T-helper 2 cell treated with Interferon-gamma antibody and Interleukin-4, amounts not matched to agents 100 ng/mL and 5 ng/mL, for 36 hours (primary cell): Measurements from ENCODE around the gene TMPRSS5. TPM values are rescaled to one million over a fixed set of nuclear protein-coding genes. Genes with fewer than 3 reads are reported as not detected.

Experiments used
- intact Hi-C: fragments of 100-400 bp; cut with micrococcal nuclease; formaldehyde crosslinking; loops from one replicate; pipeline ENCODE4 v1.15.1; 2023
- total RNA-seq: library from RNA; stranded (reverse); gene quantifications from 2 replicates; pipeline ENCODE4 v1.2.3, GENCODE V29; 2022

Gene TMPRSS5
- total RNA-seq, 1 donor from 2014 or later: 0.48 TPM

DNA sequence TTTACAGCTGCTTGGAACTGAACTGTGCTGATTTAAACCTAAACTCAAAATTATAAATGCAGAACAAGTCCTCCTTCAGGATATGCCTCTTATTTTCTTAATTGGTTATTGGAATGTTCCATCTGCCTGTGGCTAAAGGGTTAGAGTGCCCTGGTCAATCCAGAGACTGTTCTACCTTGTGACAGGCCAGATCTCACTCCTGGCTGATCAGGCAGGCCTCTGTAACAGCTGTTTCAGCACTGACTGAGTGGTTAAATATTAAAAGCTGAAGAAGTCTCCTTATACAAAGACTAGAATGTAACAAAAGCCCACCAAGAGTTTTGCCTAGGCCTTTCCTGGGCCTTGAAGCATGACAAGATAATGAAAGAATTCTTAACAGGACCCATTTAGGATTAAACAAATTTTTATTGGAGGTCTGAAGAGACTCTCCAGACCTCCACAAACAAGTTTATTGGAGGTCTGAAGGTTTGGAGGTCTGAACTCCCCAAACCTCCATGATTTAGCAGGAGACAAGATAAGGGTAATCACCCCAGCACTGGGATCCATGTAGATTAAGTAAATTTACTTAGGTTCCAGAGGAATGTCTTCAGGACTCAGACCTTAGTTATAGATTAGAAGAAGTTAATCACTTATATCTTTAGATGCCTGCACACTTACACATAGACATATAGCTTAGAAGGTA is 35.8 kb downstream of the TMPRSS5 start:
- intact Hi-C loops: no loop called here

DNA sequence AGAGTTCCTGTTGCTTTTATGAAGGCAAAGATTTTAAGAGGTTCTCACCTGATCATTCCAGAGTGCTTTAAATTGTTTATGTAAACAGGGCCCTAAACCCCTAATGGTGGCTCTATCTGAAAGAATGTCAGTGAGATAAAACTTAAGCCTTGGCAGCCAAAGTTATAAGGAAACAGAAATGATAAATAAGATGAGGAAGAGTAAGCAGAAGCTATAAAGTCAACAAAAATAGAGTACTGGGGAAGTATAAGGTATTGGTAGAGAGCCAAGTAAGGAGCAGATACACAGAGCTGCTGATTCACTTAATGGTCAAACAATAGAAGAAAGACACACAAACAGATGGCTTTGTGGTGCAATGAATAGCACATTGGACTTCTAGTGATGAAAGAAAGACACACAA is 37.9 kb downstream of the TMPRSS5 start:
- intact Hi-C loops: no loop called here

GRCh38 chr11:113667801-113668200 is 38.3 kb downstream of the TMPRSS5 start:
- intact Hi-C loops: no loop called here

DNA sequence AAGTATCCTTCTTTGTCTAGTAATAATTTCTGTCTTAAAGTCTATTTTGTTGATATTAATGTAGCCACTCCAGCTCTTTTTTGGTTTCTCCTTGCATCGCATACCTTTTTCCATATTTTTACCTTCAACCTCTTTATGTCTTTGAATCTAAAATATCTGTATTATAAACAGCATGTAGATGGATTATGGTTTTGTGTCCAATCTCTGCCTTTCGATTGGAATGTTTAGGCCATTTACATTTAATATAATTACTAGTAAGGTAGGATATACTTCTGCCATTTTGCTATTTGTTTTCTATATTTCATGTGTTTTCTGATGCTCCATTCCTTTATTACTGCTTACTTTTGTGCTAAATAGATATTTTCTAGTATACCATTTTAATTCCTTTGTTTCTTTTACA is 39.5 kb downstream of the TMPRSS5 start:
- intact Hi-C loops: no loop called here

DNA sequence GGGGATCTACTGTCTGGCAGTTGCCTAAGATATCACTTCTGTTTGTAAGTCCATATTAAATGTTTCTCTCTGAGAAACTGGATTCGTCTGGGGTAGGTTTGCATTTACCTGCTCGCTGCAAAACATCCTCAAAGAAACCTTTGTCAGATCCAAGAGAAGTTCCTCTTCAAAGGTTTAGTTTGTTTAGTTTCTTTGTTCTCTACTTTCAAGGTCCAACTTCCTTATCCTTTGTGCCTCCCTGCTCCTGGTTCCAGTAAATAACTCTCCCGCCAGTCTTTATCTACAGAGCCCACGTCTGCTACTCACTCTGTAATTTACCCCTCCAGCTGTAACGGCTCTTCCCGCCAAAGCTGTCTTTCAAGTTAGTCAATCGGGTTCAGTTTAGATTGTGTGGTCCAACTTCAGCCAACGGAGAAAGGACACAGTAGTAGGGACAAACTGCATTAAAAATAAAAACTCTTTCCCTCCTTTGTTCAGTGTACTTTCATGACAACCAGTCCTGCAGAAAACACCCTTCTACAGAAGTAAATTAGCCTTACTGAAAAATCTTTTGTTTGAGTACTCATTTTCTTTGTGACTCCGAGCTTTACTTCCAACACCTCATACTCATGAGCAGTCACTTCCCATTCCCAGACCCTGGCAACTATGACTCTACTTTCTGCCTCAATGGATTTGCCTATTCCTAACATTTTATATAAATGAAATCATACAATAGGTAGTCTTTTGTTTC is 41.0 kb downstream of the TMPRSS5 start:
- intact Hi-C loops: no loop called here

DNA sequence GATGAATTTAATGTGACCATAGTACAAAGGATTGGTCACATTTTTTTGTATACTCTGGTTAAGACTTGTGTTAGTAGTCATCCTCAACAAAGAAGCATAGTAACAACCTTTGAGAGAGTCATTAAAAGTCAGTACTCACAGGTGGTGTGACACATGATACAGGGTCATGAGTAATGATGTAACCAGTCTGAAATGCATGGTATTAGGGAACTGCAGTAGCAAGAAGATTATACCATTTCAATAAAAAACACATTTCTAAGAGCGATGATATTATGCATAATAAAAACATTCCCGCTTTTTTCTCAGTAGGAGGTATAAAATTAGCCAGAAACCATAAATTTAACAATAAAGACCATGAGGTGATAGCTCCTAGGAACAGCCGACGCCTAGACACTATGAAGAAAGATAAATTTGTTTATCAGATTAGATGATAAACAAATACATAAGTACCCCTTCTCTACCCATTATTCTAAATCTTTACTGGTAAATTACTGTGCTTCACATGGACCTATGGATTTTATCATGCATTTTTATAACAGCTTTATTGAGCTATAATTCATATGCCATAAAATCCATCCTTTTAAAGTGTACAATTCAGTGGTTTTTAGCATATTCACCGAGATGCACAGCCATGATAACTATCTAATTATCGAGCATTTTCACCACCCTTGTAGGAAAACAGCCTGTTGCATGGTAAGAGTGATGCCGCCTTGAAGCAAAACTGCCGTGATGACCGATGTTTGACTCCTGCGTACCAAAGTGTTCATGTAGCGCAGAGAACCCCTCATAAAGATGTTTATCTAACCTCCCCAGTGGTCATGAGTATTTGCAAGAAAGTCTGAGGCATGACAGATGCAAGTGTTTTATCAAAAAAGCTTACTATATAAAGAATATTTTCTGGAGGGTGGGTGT is 41.8 kb downstream of the TMPRSS5 start:
- intact Hi-C loops: no loop called here

DNA sequence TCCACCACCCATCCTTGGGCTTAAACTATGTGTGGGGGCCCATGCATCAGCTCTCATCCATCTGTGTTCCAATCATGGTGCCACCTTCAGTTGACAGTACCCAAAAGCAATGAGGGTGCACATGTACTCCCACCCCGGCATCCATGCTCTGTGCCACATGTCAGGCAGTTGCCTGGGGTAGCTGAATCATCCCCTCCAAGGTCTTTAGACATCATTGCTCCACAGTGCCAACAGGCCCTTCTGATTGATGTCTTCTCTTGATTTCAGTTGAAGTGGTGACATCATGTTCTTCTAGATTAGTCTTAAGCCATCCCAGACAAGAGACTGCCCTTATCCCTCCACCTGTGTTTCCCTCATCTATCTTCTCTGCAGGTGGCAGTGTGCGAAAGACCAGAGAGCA is 42.5 kb downstream of the TMPRSS5 start:
- intact Hi-C loops: no loop called here

DNA sequence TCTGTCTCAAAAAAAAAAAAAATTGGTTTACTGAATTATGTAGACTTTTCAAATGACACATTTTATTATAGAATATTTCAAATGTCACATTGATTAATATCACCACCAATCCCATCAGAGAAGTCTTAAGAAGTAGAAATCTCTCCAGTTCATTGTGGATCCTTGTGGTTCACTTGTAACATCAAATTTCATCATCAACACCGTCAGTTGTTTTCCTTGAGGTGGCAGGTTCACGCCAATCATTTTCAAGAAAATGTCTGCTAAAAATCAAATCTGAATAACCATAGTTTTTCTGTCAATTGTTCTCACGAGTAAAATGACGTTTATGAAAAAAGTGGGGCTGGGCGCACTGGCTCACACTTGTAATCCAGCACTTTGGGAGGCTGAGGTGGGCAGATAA is 50.3 kb downstream of the TMPRSS5 start:
- intact Hi-C loops: no loop called here

DNA sequence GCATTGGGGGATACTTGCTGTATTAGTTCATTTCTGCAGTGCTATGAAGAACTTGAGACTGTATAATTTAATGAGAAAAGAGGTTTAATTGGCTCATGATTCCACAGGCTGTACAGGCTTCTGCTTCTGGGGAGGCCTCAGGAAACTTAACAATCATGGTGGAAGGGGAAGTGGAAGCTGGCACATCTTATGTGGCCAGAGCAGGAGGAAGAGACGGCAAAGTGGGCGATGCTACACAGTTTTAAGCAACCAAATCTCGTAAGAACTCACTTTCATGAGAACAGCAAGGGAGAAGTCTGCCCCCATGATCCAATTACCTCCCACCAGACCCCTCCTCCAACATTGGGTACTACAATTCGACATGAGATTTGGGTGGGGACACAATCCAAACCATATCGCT is 55.1 kb downstream of the TMPRSS5 start:
- intact Hi-C loops: no loop called here

DNA sequence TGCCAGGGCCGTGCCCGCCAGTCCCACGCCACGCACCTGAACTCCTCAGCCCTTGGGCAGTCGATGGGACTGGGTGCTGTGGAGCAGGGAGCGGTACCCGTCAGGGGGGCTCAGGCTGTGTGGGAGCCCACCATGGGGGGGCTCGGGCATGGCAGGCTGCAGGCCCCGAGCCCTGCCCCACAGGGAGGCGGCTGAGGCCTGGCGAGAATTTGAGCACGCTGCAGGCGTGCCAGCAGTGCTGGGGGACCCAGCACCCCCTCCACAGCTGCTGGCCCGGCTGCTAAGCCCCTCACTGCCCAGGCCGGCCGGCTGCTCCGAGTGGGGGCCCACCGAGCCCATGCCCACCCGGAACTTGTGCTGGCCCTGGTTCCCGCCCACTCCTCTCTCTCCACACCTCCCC is 56.8 kb downstream of the TMPRSS5 start:
- intact Hi-C loops: no loop called here

- intact Hi-C loops: no loop called here
Observed at GRCh38 chr11:113647856-113648255, 58.3 kb downstream of the TMPRSS5 start.

GRCh38 chr11:113647108-113647507 is 59.0 kb downstream of the TMPRSS5 start:
- intact Hi-C loops: no loop called here

DNA sequence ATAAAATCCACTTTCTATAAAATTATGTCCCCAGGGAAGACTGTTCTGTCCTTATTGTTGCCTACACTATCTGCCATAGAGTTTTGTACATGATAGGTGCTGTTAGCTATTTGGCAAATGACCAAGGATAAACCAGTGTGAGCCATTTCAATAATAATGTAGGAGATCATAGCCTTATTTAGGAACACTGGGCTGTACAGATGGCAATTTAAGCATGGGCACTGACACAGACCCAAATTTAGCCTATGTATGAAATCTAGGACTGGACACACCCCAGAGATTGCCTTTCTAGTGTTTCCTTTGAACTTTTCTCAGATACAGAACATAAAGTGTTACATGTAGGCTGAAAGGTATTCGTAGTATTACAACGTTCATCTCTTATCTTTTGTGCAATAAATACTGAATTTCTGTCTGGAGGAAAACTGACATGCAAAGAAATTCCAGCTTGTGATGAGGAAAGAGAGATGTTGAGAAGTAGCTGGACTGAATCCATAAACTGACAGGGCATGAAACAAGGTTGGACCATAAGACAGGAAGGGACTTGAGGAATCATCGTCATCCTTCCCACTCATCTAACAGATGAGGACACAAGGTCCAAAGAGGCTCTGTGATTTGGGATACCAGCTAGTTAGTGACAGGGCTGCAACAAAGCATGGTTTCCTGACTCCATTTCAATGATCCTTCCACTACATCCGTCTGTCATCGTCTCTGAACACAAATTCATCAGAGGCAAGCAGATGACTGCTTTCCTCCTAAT is 60.3 kb downstream of the TMPRSS5 start:
- intact Hi-C loops: no loop called here

GRCh38 chr11:113644605-113645004 is 61.5 kb downstream of the TMPRSS5 start:
- intact Hi-C loops: no loop called here

- intact Hi-C loops: no loop called here
Observed at GRCh38 chr11:113643701-113644100, 62.4 kb downstream of the TMPRSS5 start.

DNA sequence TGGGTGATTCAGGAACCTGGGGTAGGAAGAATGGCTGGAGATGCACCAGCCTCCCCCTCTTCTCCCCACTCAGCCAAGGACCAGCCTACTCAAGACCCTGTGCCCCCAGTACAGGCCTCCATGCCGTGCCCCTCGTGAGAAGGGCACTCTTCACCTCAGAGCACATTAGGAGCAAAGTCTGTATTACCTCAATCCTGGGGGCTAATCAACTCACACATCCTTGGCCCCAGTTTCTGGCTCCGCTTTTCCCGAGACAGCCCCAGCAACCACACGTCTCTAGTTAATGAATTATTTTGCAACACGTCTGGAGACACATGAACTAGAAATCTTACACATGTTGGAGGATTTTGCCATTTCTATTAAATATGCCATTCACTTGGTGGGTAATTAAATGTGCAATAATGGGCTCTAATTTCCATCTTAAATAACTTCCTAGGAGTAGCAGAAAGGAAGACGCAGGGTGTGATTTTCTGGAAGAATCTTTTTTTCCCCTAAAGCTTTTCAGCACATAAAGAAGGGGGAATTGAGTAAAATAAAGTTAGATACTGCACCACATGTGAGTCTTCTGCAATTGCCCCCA is 63.0 kb downstream of the TMPRSS5 start:
- intact Hi-C loops: no loop called here

GRCh38 chr11:113642090-113642489 is 64.0 kb downstream of the TMPRSS5 start:
- intact Hi-C loops: no loop called here

- intact Hi-C loops: no loop called here
Observed at GRCh38 chr11:113638376-113638775, 67.7 kb downstream of the TMPRSS5 start.

DNA sequence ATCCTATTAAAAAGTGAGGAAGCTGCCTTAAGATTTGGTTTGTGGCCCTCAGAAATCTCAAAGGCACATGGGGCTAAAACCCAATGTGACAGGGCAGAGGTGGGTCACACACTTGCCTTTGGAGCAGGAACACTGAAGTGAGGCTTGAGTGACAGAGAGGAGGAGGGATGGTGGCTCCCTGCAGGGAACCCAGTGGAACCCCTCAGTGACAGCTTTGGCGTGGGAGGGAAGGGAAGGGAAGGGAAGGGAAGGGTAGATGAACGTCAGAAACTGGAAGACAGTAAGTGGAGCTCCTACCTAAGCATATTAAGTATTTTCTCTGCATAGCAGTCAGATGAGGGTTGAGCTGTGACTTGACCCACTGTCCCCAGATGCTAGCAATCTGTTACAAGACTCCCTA is 68.5 kb downstream of the TMPRSS5 start:
- intact Hi-C loops: no loop called here
